Neural progenitor cell (in vitro differentiated cells): ENCODE data around the gene SLC25A22.

ENCODE experiments used
- CTCF ChIP-seq: fragments of 200-600 bp; sonication (generic); IDR thresholded peaks from 2 replicates; pipeline ENCODE4 v1.5.1; 2017; ENCODE audit warnings: antibody characterized with exemption, mild to moderate bottlenecking
- EZH2 ChIP-seq: fragments of 200-600 bp; sonication (generic); IDR thresholded peaks from 2 replicates; pipeline ENCODE4 v1.6.1; 2017; ENCODE audit warnings: antibody characterized with exemption, mild to moderate bottlenecking, moderate library complexity
- EZH2phosphoT487 ChIP-seq: fragments of 200-600 bp; sonication (generic); IDR thresholded peaks from 2 replicates; pipeline ENCODE4 v1.6.1; 2017; ENCODE audit warnings: antibody characterized with exemption

DNA sequence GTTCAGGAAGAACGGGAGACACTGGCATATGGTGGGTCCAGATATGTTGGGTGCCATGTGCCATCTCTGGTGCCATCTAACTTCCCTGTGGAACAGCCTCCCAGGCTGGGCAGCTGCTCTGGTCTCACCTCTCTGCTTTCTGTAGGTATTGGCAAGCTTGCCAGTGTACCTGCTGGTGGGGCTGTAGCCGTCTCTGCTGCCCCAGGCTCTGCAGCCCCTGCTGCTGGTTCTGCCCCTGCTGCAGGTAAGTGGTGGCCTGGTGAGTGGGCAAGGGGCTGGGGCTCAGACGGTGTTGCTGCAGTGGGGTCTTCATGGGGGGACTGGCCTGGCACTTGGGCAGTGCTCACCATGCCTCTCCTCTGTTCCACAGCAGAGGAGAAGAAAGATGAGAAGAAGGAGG lies 14.3 kb upstream of the SLC25A22 start:
- no peak for TF ChIP-seq CTCF
- TF ChIP-seq EZH2: no peak
- TF ChIP-seq EZH2phosphoT487: no peak
